Psoas muscle (tissue), 8 donors: ENCODE measurements around the gene UCK2. TPM values are rescaled to one million over a fixed set of nuclear protein-coding genes. Genes with fewer than 3 reads are reported as not detected.

Experiments
- ATAC-seq, 4 donors: fragments of 200-7000 bp; cut with Tn5 transposase; one replicate each; pipeline ENCODE4 v1.9.1; 2020; ENCODE audit warnings: moderate library complexity in 3 of 4, mild to moderate bottlenecking in 2 of 4
- DNase-seq, 2 donors: peaks; one replicate each; pipeline ENCODE4 v3.0.0-alpha.2; 2020
- H3K27ac ChIP-seq: fragments of 200-600 bp; one replicate; pipeline ENCODE4 v1.8.0; 2022
- H3K27me3 ChIP-seq, 3 donors: fragments of 200-600 bp in 1 of 3; one replicate each; pipeline versions ENCODE4 v1.6.1 to v1.8.0; 2013 to 2022; ENCODE audit warnings: low read length in 2 of 3, mild to moderate bottlenecking in 2 of 3, moderate library complexity in 1 of 3; ENCODE audit not compliant: insufficient read depth in 3 of 3
- H3K36me3 ChIP-seq, 2 donors: fragments of 200-600 bp in 1 of 2; one replicate each; pipeline versions ENCODE4 v1.6.1 to v1.8.0; 2013 to 2022; ENCODE audit warnings: low read depth in 1 of 2, mild to moderate bottlenecking in 1 of 2, moderate library complexity in 1 of 2; ENCODE audit not compliant: insufficient read depth in 1 of 2
- H3K4me1 ChIP-seq: fragments of 200-600 bp; one replicate; pipeline ENCODE4 v1.8.0; 2022
- H3K4me3 ChIP-seq: fragments of 200-600 bp; one replicate; pipeline ENCODE4 v1.8.0; 2022; ENCODE audit warnings: mild to moderate bottlenecking
- H3K9me3 ChIP-seq: fragments of 200-600 bp; one replicate; pipeline ENCODE4 v1.8.0; 2022
- CTCF ChIP-seq: fragments of 200-600 bp; IDR thresholded peaks from one replicate; pipeline ENCODE4 v1.8.0; 2022; ENCODE audit warnings: antibody characterized with exemption
- WGBS, 3 donors: extraction: QIAGEN DNeasy Blood & Tissue Kit; methylation state at CpG; one replicate each; pipeline versions ENCODE4 v1.1.6 to v1.1.7; 2013; 5-methylcytosine and 5-hydroxymethylcytosine counted together
- intact Hi-C, 2 donors: fragments of 100-400 bp; cut with DNase I; formaldehyde crosslinking; loops; one replicate each; pipeline versions ENCODE4 v1.11.0 to v1.14.2; 2022
- polyA plus RNA-seq, 3 donors: library from polyadenylated mRNA; stranded (reverse); fragments of 200-250 nt; gene quantifications; one replicate each; pipeline ENCODE4 v1.2.3, GENCODE V29; 2013
- total RNA-seq, 4 donors: library from RNA; stranded (reverse); fragmentation: NEBNext Ultra II Directional in 2 of 4; extraction: Animal tissue kit (Norgen Biotek cat#: 25700) in 2 of 4; gene quantifications; one replicate each; pipeline versions ENCODE4 v1.2.1 to v1.2.4, GENCODE V29; 2021 to 2023
- donor health status: healthy with polysubstance abuse.
- donor health status: DM: no; HTN: no; CAD: no; lungs with moderate emphysema.
- donor health status: Bipolar disorder and iron deficiency.
- donor health status: healthy.
- donor health status: DM: yes; HTN: yes; CAD: no.
- donor health status: DM: no; HTN: no; CAD: no.
- donor health status: DM: no; HTN: no; CAD: no.
- donor health status: DM: yes; HTN: yes; CAD: no.

The UCK2 gene
- total and polyA plus RNA-seq, 7 donors: 14.6 to 273 (median 25.1) TPM

DNA sequence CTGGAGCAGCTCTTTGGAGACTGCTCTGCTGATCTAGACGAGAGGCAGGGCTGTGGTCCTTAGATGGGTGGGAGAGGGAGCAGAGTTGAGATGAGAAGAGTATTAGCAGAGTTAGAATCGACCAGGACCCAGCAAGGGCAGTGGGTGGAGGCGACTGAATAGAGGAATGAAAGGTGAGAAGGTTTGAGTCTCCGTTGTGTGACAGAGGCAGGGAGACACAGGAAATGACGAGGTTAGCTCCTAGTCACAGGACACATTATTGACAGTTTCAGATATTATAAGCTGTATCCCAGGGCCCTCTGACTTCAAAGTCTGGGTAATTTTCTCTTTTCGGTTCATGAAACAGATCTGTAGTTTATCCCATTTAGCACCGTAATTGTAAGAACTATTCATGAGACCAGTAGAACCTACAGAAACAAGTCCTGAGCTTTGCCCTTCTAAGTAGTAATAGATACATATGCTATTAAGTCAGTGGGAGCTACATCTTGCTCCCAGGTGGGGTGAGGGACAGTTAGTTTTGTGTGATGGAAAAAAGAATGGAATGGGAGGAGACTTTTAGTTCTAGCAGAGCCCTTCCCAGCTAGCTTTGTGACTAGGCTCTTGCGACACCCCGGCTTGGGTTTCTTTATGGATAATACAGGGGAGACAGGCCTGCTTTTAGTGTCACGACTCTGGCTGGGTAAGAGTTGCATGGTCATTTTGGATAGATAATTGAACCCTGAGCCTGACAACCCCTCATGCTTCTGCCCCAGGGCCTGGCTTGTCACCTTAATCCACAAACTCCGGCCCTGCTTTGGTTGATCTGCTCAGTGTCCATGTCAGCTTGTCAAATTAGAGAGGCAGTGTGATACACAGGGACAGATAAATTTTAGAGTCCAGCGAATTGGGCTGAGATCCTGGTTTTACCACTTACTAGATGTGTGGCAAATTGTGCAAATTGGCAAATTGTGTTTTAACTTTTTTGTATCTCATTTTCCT is 70.2 kb downstream of the UCK2 start:
- WGBS, 3 donors: 83 to 85% (median 85%) methylated on average over 12 of the region's 12 CpGs
- peaks cover 42% of the 10 kb centered on the region for H3K4me1 ChIP-seq

GRCh38 chr1:165898837-165899236 is 71.4 kb downstream of the UCK2 start:
- H3K36me3 ChIP-seq: peaks cover 0 to 22% of the 10 kb centered on the region in 2 donors
- 18 to 47% (median 23%) methylated on average over 3 of the region's 3 CpGs for WGBS, 3 donors
- peak overlapping the region; percentile 93 for H3K27ac ChIP-seq
- TF ChIP-seq CTCF: no peak
- H3K4me3 ChIP-seq: no peak overlapping the region
- DNase-seq: peak in 1 of 2 donors; percentile 61
- intact Hi-C loops: loop anchor here in 1 of 2 donors (2.0 to 5.0 kb wide), 3 partner anchors 42 to 70 kb away; no protein-coding TSS in a partner anchor
- H3K4me1 ChIP-seq: peaks cover 46% of the 10 kb centered on the region
- peak; percentile 74 to 85 (median 80) for ATAC-seq
- no peaks in the 10 kb centered on the region for H3K9me3 ChIP-seq
- no peaks in the 10 kb centered on the region for H3K27me3 ChIP-seq

More for the DNA sequence above, 70.2 kb downstream of the UCK2 start:
- DNase-seq (no peak), ATAC-seq (peak in 3 of 4 donors; percentile 21 to 25 (median 24))
- no peak overlapping the region for H3K4me3 ChIP-seq
- peaks cover 0 to 15% of the 10 kb centered on the region in 2 donors for H3K36me3 ChIP-seq
- H3K27me3 ChIP-seq: no peaks in the 10 kb centered on the region
- peak overlapping the region; percentile 93 for H3K27ac ChIP-seq
- intact Hi-C loops: loop anchor here in 1 of 2 donors (2.0 to 5.0 kb wide), 3 partner anchors 40 to 69 kb away; no protein-coding TSS in a partner anchor
- TF ChIP-seq CTCF: no peak
- H3K9me3 ChIP-seq: no peaks in the 10 kb centered on the region

DNA sequence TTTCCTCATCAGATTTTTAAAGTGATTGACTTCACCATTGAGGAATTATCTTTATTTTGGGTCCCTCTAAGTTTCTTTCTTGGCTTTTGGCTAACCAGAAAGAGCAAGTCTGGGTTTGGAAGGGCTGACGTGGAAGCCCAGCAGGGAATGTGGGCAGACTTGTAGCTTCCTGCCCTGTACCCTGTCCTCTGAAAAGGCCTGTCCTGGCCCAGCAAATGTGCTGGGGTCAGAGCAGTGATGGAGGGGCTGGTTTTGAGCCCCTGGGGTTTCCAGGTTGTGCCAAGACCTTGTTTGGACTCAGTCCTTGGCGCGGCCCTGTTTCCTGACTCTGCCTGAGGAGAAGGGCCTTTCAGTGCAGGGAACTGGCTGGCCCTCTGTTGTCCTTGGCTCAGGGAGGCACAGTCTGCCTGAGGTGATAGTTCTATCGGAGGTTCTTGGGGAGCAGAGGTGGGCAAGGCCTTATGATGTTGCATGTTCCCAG is 72.1 kb downstream of the UCK2 start:
- WGBS, 3 donors: 72 to 89% (median 85%) methylated on average over 4 of the region's 4 CpGs
- intact Hi-C loops: loop anchor here in 1 of 2 donors (2.0 to 5.0 kb wide), 3 partner anchors 42 to 71 kb away; no protein-coding TSS in a partner anchor
- peaks cover 46% of the 10 kb centered on the region for H3K4me1 ChIP-seq

More for the DNA sequence above, 72.1 kb downstream of the UCK2 start:
- H3K27ac ChIP-seq: peak overlapping the region; percentile 93
- DNase-seq: peak in 1 of 2 donors; percentile 21
- H3K36me3 ChIP-seq: peaks cover 0 to 20% of the 10 kb centered on the region in 2 donors
- H3K27me3 ChIP-seq: no peaks in the 10 kb centered on the region
- TF ChIP-seq CTCF: no peak
- H3K4me3 ChIP-seq: no peak overlapping the region
- ATAC-seq: no peak
- H3K9me3 ChIP-seq: no peaks in the 10 kb centered on the region
